AG04450 (cell line): ENCODE results near the gene SUFU. TPM values are rescaled to one million over a fixed set of nuclear protein-coding genes. Genes with fewer than 3 reads are reported as not detected.
"Not testable (repeated sequence)": the region's sequence is repeated elsewhere in the genome, so short reads cannot be mapped to it uniquely, and the experiment has no call there.

ENCODE experiments used
- CTCF ChIA-PET: fragments of 300-600, 350-600 bp; formaldehyde crosslinking; extraction: SDS; loops from one replicate; lab custom pipeline; 2022; ENCODE audit warnings: antibody characterized with exemption, inconsistent platforms; lab: Charles Lee
- POLR2A ChIA-PET: fragments of 350-600 bp; formaldehyde crosslinking; extraction: SDS; loops from one replicate; lab custom pipeline; 2021; ENCODE audit warnings: antibody characterized with exemption, inconsistent platforms; lab: Yijun Ruan, JAX
- DNase-seq: peaks from one replicate; pipeline ENCODE4 v3.0.0-alpha.2; 2011; ENCODE audit warnings: low read depth, low spot score
- H3K27ac ChIP-seq: one replicate; pipeline ENCODE4 v1.5.1; 2012; ENCODE audit warnings: low read depth, low read length, control low read depth
- H3K27me3 ChIP-seq: one replicate; pipeline ENCODE4 v1.6.0; 2012; ENCODE audit warnings: low read length; ENCODE audit not compliant: control insufficient read depth, insufficient read depth
- H3K4me3 ChIP-seq: 2 replicates; pipeline ENCODE4 v1.5.1; 2011; ENCODE audit warnings: mild to moderate bottlenecking, low read depth, low read length, control low read depth
- H3K9me3 ChIP-seq: 2 replicates; pipeline ENCODE4 v1.5.1; 2012; ENCODE audit warnings: low read length; ENCODE audit not compliant: control insufficient read depth, insufficient read depth
- polyA minus RNA-seq: library from RNA; depleted of rRNA, polyadenylated mRNA; stranded (reverse); fragments of >200 nt; gene quantifications from 2 replicates; pipeline ENCODE4 v1.2.3, GENCODE V29; 2011; rRNA and poly(A)+ RNA removed
- polyA plus RNA-seq: library from polyadenylated mRNA; depleted of rRNA; stranded (reverse); fragments of >200 nt; gene quantifications from 2 replicates; pipeline ENCODE4 v1.2.3, GENCODE V29; 2011; rRNA removed
- TF ChIP-seq, protein P1 (sequence below): IDR thresholded peaks from 2 replicates; pipeline ENCODE4 v1.5.1; 2011; ENCODE audit warnings: low read depth, low read length, control low read depth, inconsistent platforms

The SUFU gene
- polyA plus RNA-seq (11.0 and 13.2 TPM in 2 replicates), polyA minus RNA-seq (18.2 and 23.7 TPM in 2 replicates)

DNA sequence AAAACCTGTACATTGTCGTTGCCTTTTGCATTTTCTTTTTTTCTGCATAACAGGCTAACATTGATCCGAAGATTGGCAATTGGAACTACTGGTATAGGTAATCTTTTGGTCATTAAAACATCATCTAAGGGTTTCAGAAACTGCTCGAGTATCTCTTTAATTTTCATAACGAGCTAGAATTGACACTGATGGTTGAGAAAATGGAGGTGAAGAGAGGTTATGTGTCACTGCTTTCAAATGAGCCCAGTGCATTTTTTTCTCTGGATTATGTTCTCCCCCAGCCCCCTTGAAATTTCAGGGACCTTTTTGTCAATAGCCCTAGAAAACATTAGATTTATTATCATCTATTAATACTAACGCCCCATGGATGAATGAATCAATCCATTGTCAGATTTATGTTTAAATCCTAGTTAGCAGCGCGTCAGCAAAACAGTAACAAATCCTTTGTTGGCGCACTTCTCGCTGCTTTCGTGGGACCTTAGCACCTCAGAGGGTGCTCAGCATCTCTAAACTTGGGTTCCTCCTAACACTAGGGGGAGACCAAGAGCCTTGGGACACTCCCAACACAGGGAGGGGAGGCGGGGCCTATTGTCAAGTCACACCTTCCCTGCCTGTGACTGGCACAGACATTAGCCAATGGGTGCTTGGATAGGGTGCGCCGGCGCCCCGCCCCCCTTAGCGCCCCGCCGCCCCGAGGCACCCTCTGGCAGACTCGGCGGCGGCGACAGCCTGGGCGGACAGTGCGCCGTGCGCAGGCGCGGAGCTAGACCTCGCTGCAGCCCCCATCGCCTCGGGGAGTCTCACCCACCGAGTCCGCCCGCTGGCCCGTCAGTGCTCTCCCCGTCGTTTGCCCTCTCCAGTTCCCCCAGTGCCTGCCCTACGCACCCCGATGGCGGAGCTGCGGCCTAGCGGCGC, at the start of gene SUFU:
Gene SUFU (plus strand): TSS at position 709 of the 915 bp plus-strand sequence. CDS start 181 bp downstream, at position 890.
- no peaks in the 10 kb centered on the region for H3K27me3 ChIP-seq
- no peaks in the 10 kb centered on the region; the same call in 1 of the 2 replicates for H3K9me3 ChIP-seq
- H3K4me3 ChIP-seq: peak within 1 kb of the TSS; percentile 98
- peak within 1 kb of the TSS; percentile 39 for H3K27ac ChIP-seq
- ChIA-PET CTCF (interaction anchor here (0.6 to 4.0 kb wide), 31 partner anchors 8 to 174 kb away, joined by 3 to 120 read pairs (median 3); no protein-coding TSS in a partner anchor), POLR2A (interaction anchor here (0.9 to 3.1 kb wide), 11 partner anchors 52 to 157 kb away, joined by 3 to 17 read pairs (median 4); partner anchors contain the start of gene TRIM8)
- TF ChIP-seq, protein P1, sequence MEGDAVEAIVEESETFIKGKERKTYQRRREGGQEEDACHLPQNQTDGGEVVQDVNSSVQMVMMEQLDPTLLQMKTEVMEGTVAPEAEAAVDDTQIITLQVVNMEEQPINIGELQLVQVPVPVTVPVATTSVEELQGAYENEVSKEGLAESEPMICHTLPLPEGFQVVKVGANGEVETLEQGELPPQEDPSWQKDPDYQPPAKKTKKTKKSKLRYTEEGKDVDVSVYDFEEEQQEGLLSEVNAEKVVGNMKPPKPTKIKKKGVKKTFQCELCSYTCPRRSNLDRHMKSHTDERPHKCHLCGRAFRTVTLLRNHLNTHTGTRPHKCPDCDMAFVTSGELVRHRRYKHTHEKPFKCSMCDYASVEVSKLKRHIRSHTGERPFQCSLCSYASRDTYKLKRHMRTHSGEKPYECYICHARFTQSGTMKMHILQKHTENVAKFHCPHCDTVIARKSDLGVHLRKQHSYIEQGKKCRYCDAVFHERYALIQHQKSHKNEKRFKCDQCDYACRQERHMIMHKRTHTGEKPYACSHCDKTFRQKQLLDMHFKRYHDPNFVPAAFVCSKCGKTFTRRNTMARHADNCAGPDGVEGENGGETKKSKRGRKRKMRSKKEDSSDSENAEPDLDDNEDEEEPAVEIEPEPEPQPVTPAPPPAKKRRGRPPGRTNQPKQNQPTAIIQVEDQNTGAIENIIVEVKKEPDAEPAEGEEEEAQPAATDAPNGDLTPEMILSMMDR: peak; percentile 95
- peak; percentile 98 for DNase-seq

DNA sequence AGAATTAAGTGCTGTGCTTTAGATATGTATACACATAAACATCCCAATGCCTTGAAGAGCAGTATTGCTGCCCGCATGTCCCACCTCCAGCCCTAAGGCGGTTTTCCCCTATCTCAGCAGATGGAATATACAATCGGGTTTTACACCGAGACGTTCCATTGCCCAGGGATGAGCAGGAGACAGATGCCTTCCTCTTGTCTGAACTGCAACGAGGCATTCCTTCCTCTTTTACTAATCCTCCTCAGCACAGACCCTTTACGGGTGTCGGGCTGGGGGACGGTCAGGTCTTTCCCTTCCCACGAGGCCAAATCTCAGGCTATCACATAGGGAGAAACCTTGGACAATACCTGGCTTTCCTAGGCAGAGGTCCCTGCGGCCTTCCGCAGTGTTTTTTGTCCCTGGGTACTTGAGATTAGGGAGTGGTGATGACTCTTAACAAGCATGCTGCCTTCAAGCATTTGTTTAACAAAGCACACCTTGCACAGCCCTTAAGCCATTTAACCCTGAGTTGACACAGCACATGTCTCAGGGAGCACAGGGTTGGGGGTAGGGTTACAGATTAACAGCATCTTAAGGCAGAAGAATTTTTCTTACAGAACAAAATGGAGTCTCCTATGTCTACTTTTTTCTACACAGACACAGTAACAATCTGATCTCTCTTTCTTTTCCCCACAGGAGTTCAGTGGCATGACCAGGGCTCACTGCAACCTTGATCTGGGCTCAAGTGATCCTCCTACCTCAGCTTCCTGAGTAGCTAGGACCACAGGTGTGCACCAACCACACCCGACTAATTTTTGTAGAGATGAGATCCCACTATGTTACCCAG, 48.9 kb upstream of the SUFU start:
- POLR2A ChIA-PET, H3K27ac ChIP-seq, H3K4me3 ChIP-seq, DNase-seq, H3K27me3 ChIP-seq, H3K9me3 ChIP-seq, CTCF ChIA-PET: not testable (repeated sequence)

DNA sequence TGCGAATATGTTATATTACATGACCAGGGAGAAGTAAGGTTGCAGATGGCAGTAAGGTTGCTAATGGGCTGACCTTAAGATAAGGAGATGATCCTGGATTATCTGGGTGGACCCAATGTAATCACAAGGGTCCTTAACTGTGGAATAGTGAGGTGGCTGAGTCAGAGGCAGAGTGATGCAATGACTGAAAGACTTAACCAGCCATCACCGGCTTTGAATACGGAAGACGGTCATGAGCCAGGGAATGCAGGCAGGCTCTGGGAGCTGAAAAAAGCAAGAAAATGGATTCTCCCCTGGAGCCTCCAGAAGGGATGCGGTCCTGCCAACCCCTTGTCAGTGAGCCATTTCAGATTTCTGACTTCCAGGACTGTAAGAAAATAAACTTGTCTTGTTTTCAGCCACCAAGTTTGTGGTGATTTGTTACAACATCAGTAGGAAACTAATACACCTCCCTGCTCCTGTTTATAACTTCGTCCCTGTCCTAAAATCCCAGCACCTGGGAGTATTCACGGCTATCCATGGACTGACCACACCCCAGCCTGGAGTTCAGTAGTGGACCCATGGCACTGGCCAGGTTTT, 47.8 kb upstream of the SUFU start:
- POLR2A ChIA-PET: no interaction called here
- TF ChIP-seq, protein P1: no peak
- CTCF ChIA-PET: interaction anchor here (1.0 kb wide), 1 partner anchor 152 kb away, joined by 3 read pairs; no protein-coding TSS in a partner anchor
- DNase-seq: peak; percentile 59
- Histone ChIP-seq H3K27me3 (no peaks in the 10 kb centered on the region), H3K4me3 (no peak overlapping the region), H3K27ac (peak overlapping the region; percentile 72), H3K9me3 (no peaks in the 10 kb centered on the region; the same call in 1 of the 2 replicates)

DNA sequence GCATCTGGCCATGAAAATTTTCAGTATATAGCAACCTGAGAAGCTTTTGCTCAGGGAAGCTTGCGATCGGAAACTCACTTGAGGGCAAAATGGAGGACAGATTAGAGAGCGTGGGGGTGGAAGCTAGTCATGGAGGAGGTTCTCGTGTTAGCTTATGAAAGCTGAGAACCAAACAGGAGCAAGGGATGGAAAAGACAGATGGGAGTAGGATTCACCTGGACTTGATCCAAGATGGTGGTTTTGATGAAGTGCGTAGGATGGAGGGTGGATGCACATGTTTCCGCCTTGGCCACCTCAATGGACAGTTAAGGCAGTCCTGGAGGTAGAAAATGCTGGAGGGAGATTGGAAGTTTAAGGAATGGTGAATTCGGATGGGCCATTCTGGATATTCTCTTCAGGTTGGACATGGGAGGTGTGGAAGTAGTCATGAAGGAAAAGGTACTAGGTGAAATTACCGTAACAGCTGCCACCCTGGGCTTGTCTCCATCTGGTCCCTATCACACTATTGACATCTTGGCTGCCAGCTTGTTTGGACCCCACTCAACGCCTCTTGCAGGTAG, 46.1 kb upstream of the SUFU start:
- Histone ChIP-seq H3K4me3 (no peak overlapping the region), H3K27ac (no peak overlapping the region), H3K27me3 (peaks cover 3% of the 10 kb centered on the region), H3K9me3 (no peaks in the 10 kb centered on the region)
- POLR2A ChIA-PET: no interaction called here
- TF ChIP-seq, protein P1: no peak
- no peak for DNase-seq
- CTCF ChIA-PET: interaction anchor here (1.0 kb wide), 1 partner anchor 58 kb away, joined by 3 read pairs; no protein-coding TSS in a partner anchor

DNA sequence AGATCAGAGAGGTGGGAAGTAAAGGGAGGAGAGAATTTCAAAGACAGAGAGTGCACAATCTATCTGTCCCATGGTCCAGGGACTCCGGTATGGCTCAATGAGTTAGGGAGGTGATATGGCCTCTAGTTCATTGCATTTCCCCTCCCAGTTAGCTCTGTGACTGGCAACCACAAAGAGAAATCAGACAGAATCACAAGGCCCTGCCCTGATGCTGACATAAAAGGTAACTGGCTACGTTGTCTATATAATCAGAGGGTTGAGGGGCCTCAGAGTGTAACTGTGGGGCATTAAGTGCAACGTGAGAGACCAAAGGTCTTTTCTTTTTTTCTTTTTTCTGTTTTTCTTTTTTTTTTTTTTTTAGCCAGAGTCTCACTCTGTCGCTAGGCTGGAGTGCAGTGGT, 45.1 kb upstream of the SUFU start:
- CTCF ChIA-PET: no interaction called here

More for the DNA sequence above, 45.1 kb upstream of the SUFU start:
- H3K27me3 ChIP-seq: peaks cover 6% of the 10 kb centered on the region
- TF ChIP-seq, protein P1: no peak
- no peak for DNase-seq
- no peak overlapping the region for H3K27ac ChIP-seq
- POLR2A ChIA-PET: no interaction called here
- no peaks in the 10 kb centered on the region for H3K9me3 ChIP-seq
- H3K4me3 ChIP-seq: no peak overlapping the region
